ENCODE measurements around the gene RHOBTB1. TPM values are rescaled to one million over a fixed set of nuclear protein-coding genes. Genes with fewer than 3 reads are reported as not detected.
"Not testable (repeated sequence)": the region's sequence is repeated elsewhere in the genome, so short reads cannot be mapped to it uniquely, and the experiment has no call there.

RHOBTB1 gene
- total RNA-seq, 2 experiments from 2014 or later, result not detected

DNA sequence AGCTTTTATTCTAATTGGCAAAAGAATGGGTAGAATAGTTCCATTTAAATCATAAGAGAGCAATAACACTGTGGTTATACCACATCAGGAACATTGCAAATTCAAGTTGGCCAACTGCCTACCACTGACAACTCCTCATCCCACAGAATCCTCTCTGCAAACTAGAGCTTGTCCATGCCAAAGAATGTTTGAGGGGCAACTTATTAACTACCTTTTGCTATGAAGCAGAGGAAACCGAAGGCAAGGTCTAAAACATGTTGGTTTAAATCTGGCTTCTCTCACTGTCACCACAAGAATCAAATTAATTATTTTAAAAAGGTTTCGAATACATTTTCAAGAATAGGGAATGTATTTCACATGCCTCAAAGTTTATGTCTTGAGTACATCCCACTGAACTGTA lies 36.0 kb downstream of the RHOBTB1 start:
- Mint-ChIP-seq H3K9me3 (peaks cover 2% of the 10 kb centered on the region), H3K36me3 (ENCODE audit: low read depth) (no peaks in the 10 kb centered on the region), H3K27ac (no peak overlapping the region), H3K27me3 (peaks cover 6% of the 10 kb centered on the region), H3K4me1 (ENCODE audit: low read depth) (peaks cover 14% of the 10 kb centered on the region), H3K4me3 (no peak overlapping the region)
- Histone ChIP-seq H3K27me3 (ENCODE audit: control insufficient read depth in 1 of 2, insufficient read depth in 2 of 2, low read length in 2 of 2) (no peaks in the 10 kb centered on the region), H3K27ac (ENCODE audit: low read depth in 1 of 2, low read length in 2 of 2) (no peak overlapping the region), H3K4me1 (ENCODE audit: insufficient read depth, low read length) (no peaks in the 10 kb centered on the region), H3K4me3 (ENCODE audit: low read length) (no peak overlapping the region), H3K36me3 (ENCODE audit: insufficient read depth, low read length) (no peaks in the 10 kb centered on the region), H3K9me3 (ENCODE audit: control insufficient read depth in 1 of 2, insufficient read depth in 1 of 2, low read length in 2 of 2) (no peaks in the 10 kb centered on the region)
- no peak for ATAC-seq (ENCODE audit: poor library complexity)
- ChIA-PET CTCF (no interaction called here), POLR2A (no interaction called here)
- TF ChIP-seq CTCF (IDR thresholded peaks at IDR 0.05), result no peak
- DNase-seq, result no peak
- intact Hi-C loops (cut with DNase I, micrococcal nuclease), result no loop called here

- POLR2A ChIA-PET, result no interaction called here
- DNase-seq, result no peak
Measured at GRCh38 chr10:60907236-60907635, 36.7 kb downstream of the RHOBTB1 start.

GRCh38 chr10:60906825-60907224 lies 37.2 kb downstream of the RHOBTB1 start:
- DNase-seq; H3K36me3 ChIP-seq (ENCODE audit: insufficient read depth, low read length); H3K27me3 Mint-ChIP-seq; H3K27ac ChIP-seq (ENCODE audit: low read depth in 1 of 2, low read length in 2 of 2); H3K4me3 ChIP-seq (ENCODE audit: low read length); POLR2A ChIA-PET; H3K36me3 Mint-ChIP-seq (ENCODE audit: low read depth); H3K4me1 ChIP-seq (ENCODE audit: insufficient read depth, low read length); intact Hi-C loops (cut with DNase I, micrococcal nuclease); H3K9me3 Mint-ChIP-seq; H3K4me3 Mint-ChIP-seq; H3K9me3 ChIP-seq (ENCODE audit: control insufficient read depth in 1 of 2, insufficient read depth in 1 of 2, low read length in 2 of 2); H3K27ac Mint-ChIP-seq; ATAC-seq (ENCODE audit: poor library complexity); H3K27me3 ChIP-seq (ENCODE audit: control insufficient read depth in 1 of 2, insufficient read depth in 2 of 2, low read length in 2 of 2): not testable (repeated sequence)
- CTCF ChIA-PET, result interaction anchor here (1.2 kb wide), 1 partner anchor 11 kb away, joined by 5 read pairs; no protein-coding TSS in a partner anchor
- peaks cover 14% of the 10 kb centered on the region for H3K4me1 Mint-ChIP-seq (ENCODE audit: low read depth)

More at GRCh38 chr10:60907236-60907635, 36.7 kb downstream of the RHOBTB1 start:
- no peaks in the 10 kb centered on the region for H3K4me1 ChIP-seq (ENCODE audit: insufficient read depth, low read length)
- Mint-ChIP-seq H3K36me3 (ENCODE audit: low read depth) (no peaks in the 10 kb centered on the region), H3K4me1 (ENCODE audit: low read depth) (peaks cover 14% of the 10 kb centered on the region), H3K9me3 (peaks cover 2% of the 10 kb centered on the region), H3K27ac (no peak overlapping the region), H3K27me3 (peaks cover 4% of the 10 kb centered on the region), H3K4me3 (no peak overlapping the region)
- CTCF ChIA-PET, result interaction anchor here (1.2 kb wide), 1 partner anchor 11 kb away, joined by 5 read pairs; no protein-coding TSS in a partner anchor
- no peak overlapping the region for H3K27ac ChIP-seq (ENCODE audit: low read depth in 1 of 2, low read length in 2 of 2)
- intact Hi-C loops (cut with DNase I, micrococcal nuclease), result no loop called here
- no peaks in the 10 kb centered on the region for H3K36me3 ChIP-seq (ENCODE audit: insufficient read depth, low read length)
- no peak for TF ChIP-seq CTCF (IDR thresholded peaks at IDR 0.05)
- H3K9me3 ChIP-seq (ENCODE audit: control insufficient read depth in 1 of 2, insufficient read depth in 1 of 2, low read length in 2 of 2), result no peaks in the 10 kb centered on the region
- H3K4me3 ChIP-seq (ENCODE audit: low read length), result no peak overlapping the region
- no peaks in the 10 kb centered on the region for H3K27me3 ChIP-seq (ENCODE audit: control insufficient read depth in 1 of 2, insufficient read depth in 2 of 2, low read length in 2 of 2)
- no peak for ATAC-seq (ENCODE audit: poor library complexity)

GRCh38 chr10:60906411-60906810 lies 37.6 kb downstream of the RHOBTB1 start:
- no peak overlapping the region for H3K4me3 Mint-ChIP-seq
- H3K27me3 Mint-ChIP-seq, result peaks cover 4% of the 10 kb centered on the region
- Histone ChIP-seq H3K36me3 (ENCODE audit: insufficient read depth, low read length) (no peaks in the 10 kb centered on the region), H3K27me3 (ENCODE audit: control insufficient read depth in 1 of 2, insufficient read depth in 2 of 2, low read length in 2 of 2) (no peaks in the 10 kb centered on the region), H3K4me1 (ENCODE audit: insufficient read depth, low read length) (no peaks in the 10 kb centered on the region), H3K4me3 (ENCODE audit: low read length) (no peak overlapping the region), H3K27ac (ENCODE audit: low read depth in 1 of 2, low read length in 2 of 2) (no peak overlapping the region), H3K9me3 (ENCODE audit: control insufficient read depth in 1 of 2, insufficient read depth in 1 of 2, low read length in 2 of 2) (no peaks in the 10 kb centered on the region)
- POLR2A ChIA-PET, result no interaction called here
- CTCF ChIA-PET, result interaction anchor here (1.2 kb wide), 1 partner anchor 11 kb away, joined by 5 read pairs; no protein-coding TSS in a partner anchor
- intact Hi-C loops (cut with DNase I, micrococcal nuclease), result no loop called here
- H3K9me3 Mint-ChIP-seq, result peaks cover 2% of the 10 kb centered on the region
- H3K36me3 Mint-ChIP-seq (ENCODE audit: low read depth), result no peaks in the 10 kb centered on the region
- peaks cover 11% of the 10 kb centered on the region for H3K4me1 Mint-ChIP-seq (ENCODE audit: low read depth)
- ATAC-seq (ENCODE audit: poor library complexity), result no peak
- no peak for DNase-seq
- TF ChIP-seq CTCF (IDR thresholded peaks at IDR 0.05), result no peak
- no peak overlapping the region for H3K27ac Mint-ChIP-seq

Measured in CD4-positive, alpha-beta T cell (primary cell).